DND-41 (cell line): Measurements from ENCODE around the gene TBPL2.

Experiments
- ATAC-seq: fragments of 200-7000 bp; cut with Tn5 transposase; 3 replicates; pipeline ENCODE4 v1.9.1; 2021; ENCODE audit warnings: low read depth; ENCODE audit not compliant: insufficient read depth
- DNase-seq: peaks from one replicate; pipeline ENCODE4 v3.0.0-alpha.2; 2020
- H2AFZ ChIP-seq: 2 replicates; pipeline ENCODE4 v1.6.0; 2012; ENCODE audit warnings: low read depth, low read length
- H3K27ac ChIP-seq: 2 replicates; pipeline ENCODE4 v1.5.1; 2012; ENCODE audit warnings: low read length, inconsistent platforms
- H3K27me3 ChIP-seq: fragments of 200-600 bp; sonication (generic); 2 replicates; pipeline ENCODE4 v1.6.0; 2012; ENCODE audit warnings: low read length, mild to moderate bottlenecking, inconsistent platforms; ENCODE audit not compliant: insufficient read depth, poor library complexity
- H3K36me3 ChIP-seq: 2 replicates; pipeline ENCODE4 v1.5.1; 2012; ENCODE audit warnings: low read length, inconsistent platforms; ENCODE audit not compliant: insufficient read depth
- H3K4me1 ChIP-seq: 2 replicates; pipeline ENCODE4 v1.5.1; 2012; ENCODE audit warnings: mild to moderate bottlenecking, low read length; ENCODE audit not compliant: insufficient read depth
- H3K4me2 ChIP-seq: 2 replicates; pipeline ENCODE4 v1.6.0; 2012; ENCODE audit warnings: mild to moderate bottlenecking, moderate library complexity, low read length, inconsistent platforms; ENCODE audit not compliant: insufficient read depth
- H3K4me3 ChIP-seq, 2 experiments: fragments of 200-600 bp in 1 of 2; shearing (Covaris generic) in 1 of 2; 2 replicates each; pipeline ENCODE4 v1.5.1; 2012 to 2016; ENCODE audit warnings: inconsistent platforms in 2 of 2, low read length in 2 of 2, mild to moderate bottlenecking in 2 of 2, low read depth in 1 of 2, moderate library complexity in 1 of 2
- H3K79me2 ChIP-seq: 2 replicates; pipeline ENCODE4 v1.6.0; 2012; ENCODE audit warnings: low read length, inconsistent platforms; ENCODE audit not compliant: insufficient read depth
- H3K9ac ChIP-seq: 2 replicates; pipeline ENCODE4 v1.6.0; 2012; ENCODE audit warnings: low read depth, mild to moderate bottlenecking, inconsistent platforms, low read length, moderate library complexity
- H3K9me3 ChIP-seq: 2 replicates; pipeline ENCODE4 v1.5.1; 2012; ENCODE audit warnings: low read length, moderate library complexity, mild to moderate bottlenecking, inconsistent platforms; ENCODE audit not compliant: insufficient read depth, severe bottlenecking
- H4K20me1 ChIP-seq: 2 replicates; pipeline ENCODE4 v1.6.0; 2012; ENCODE audit warnings: low read length; ENCODE audit not compliant: insufficient read depth
- CTCF ChIP-seq: IDR thresholded peaks from 2 replicates; pipeline ENCODE4 v1.5.1; 2012; ENCODE audit warnings: borderline replicate concordance, low read length, moderate library complexity, mild to moderate bottlenecking; ENCODE audit not compliant: poor library complexity, severe bottlenecking; ENCODE audit errors: extremely low read depth
- EZH2 ChIP-seq: IDR thresholded peaks from 3 replicates; pipeline ENCODE4 v1.6.1; 2012; ENCODE audit warnings: borderline replicate concordance, low read depth, mild to moderate bottlenecking, moderate library complexity, low read length, inconsistent platforms; ENCODE audit not compliant: severe bottlenecking

Gene TBPL2

GRCh38 chr14:55381040-55381439 is 59.4 kb downstream of the TBPL2 start:
- H3K4me2 ChIP-seq, result no peak overlapping the region
- ATAC-seq (no peak), DNase-seq (no peak)
- H3K36me3 ChIP-seq, result peaks cover 59% of the 10 kb centered on the region
- H2AFZ ChIP-seq, result no peak overlapping the region
- no peak overlapping the region for H3K4me3 ChIP-seq
- no peaks in the 10 kb centered on the region for H3K79me2 ChIP-seq
- no peak overlapping the region for H3K9ac ChIP-seq
- H4K20me1 ChIP-seq, result no peaks in the 10 kb centered on the region
- H3K27ac ChIP-seq, result no peak overlapping the region
- H3K27me3 ChIP-seq, result no peaks in the 10 kb centered on the region
- H3K9me3 ChIP-seq, result no peaks in the 10 kb centered on the region
- TF ChIP-seq CTCF (no peak), EZH2 (no peak)
- H3K4me1 ChIP-seq, result no peaks in the 10 kb centered on the region

DNA sequence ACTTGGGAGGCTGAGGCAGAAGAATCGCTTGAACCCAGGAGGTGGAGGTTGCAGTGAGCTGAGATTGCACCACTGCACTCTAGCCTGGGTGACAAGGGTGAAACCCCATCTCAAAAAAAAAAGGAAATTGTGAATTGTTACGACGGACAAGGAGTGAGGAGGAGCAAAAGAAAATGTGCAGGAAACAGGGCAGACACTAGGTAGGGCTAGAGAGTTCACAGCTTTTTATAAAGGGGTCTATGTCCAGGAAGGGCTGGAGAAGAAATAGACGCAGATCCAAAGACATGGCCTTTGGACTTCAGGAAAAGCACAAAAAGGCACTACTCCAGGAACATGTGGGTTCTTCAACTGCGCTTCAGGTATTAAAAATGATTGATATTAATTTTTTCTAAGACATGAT is 63.2 kb downstream of the TBPL2 start:
- Histone ChIP-seq H3K36me3 (peaks cover 36% of the 10 kb centered on the region), H3K9ac (no peak overlapping the region), H4K20me1 (no peaks in the 10 kb centered on the region), H3K4me2 (no peak overlapping the region), H3K27ac (no peak overlapping the region), H3K9me3 (no peaks in the 10 kb centered on the region), H3K4me3 (no peak overlapping the region), H3K4me1 (no peaks in the 10 kb centered on the region), H2AFZ (no peak overlapping the region), H3K79me2 (no peaks in the 10 kb centered on the region), H3K27me3 (no peaks in the 10 kb centered on the region)
- ATAC-seq (no peak), DNase-seq (no peak)
- TF ChIP-seq EZH2 (no peak), CTCF (no peak)

DNA sequence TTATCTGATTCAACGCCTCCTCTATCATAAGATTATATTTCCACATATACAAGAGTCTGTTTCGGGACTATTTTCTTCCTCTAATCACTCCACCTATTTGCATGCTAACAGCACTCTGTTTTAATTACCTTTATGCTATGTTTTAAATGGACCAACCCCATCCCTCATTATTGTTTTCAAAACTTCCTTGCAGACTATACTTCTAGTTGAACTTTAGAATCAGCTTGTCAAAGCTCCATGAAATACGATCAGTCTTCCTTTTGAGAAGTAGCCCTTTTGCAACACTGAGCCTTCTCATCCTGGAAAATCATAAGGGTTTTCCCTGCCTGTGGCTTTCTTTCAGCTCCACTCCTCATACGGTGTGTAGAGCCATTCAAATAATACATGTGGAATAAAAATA is 65.6 kb downstream of the TBPL2 start:
- Histone ChIP-seq H3K9ac (no peak overlapping the region), H3K27me3 (no peaks in the 10 kb centered on the region), H3K27ac (no peak overlapping the region), H3K4me1 (no peaks in the 10 kb centered on the region), H4K20me1 (no peaks in the 10 kb centered on the region), H3K4me3 (no peak overlapping the region), H3K4me2 (no peak overlapping the region), H2AFZ (no peak overlapping the region), H3K79me2 (no peaks in the 10 kb centered on the region), H3K9me3 (no peaks in the 10 kb centered on the region), H3K36me3 (peaks cover 23% of the 10 kb centered on the region)
- TF ChIP-seq EZH2, result no peak
- TF ChIP-seq CTCF, result no peak
- ATAC-seq (no peak), DNase-seq (no peak)
